GM21423 (cell line): ENCODE results near the gene COG2.
"Not testable (repeated sequence)": the region's sequence is repeated elsewhere in the genome, so short reads cannot be mapped to it uniquely, and the experiment has no call there.

Experiments
- ATAC-seq: cut with Tn5 transposase; IDR thresholded peaks from one replicate; pipeline ENCODE4 v1.9.1; 2021; ENCODE audit warnings: mild to moderate bottlenecking, moderate library complexity; ENCODE audit not compliant: unreplicated experiment

Gene COG2

GRCh38 chr1:230713547-230713914 is 71.2 kb downstream of the COG2 start:
- no peak for ATAC-seq

GRCh38 chr1:230713915-230714764 is 71.9 kb downstream of the COG2 start, which contains the start of gene AGT:
AGT (minus strand) TSS chr1:230714122; CDS start chr1:230710823, 3,299 bp downstream.
- ATAC-seq: no peak

GRCh38 chr1:230715510-230715909 is 73.2 kb downstream of the COG2 start:
- no peak for ATAC-seq

GRCh38 chr1:230716453-230716852 is 74.2 kb downstream of the COG2 start:
- not testable (repeated sequence) for ATAC-seq

GRCh38 chr1:230717251-230717650 is 75.0 kb downstream of the COG2 start:
- ATAC-seq: no peak

GRCh38 chr1:230721849-230722522 is 79.7 kb downstream of the COG2 start:
- not testable (repeated sequence) for ATAC-seq

GRCh38 chr1:230725256-230726012 is 83.2 kb downstream of the COG2 start:
- ATAC-seq: no peak

- ATAC-seq: no peak
Measured at GRCh38 chr1:230728710-230729392, 86.6 kb downstream of the COG2 start.

GRCh38 chr1:230730977-230731376 is 88.7 kb downstream of the COG2 start:
- ATAC-seq: no peak

- ATAC-seq: no peak
Measured at GRCh38 chr1:230735447-230735846, 93.2 kb downstream of the COG2 start.

- ATAC-seq: no peak
Measured at GRCh38 chr1:230737622-230738262, 95.5 kb downstream of the COG2 start.

GRCh38 chr1:230739564-230740290 is 97.4 kb downstream of the COG2 start:
- ATAC-seq: no peak
